HG03565 (cell line): ENCODE measurements around the gene CCDC78.

Experiments
- ATAC-seq: cut with Tn5 transposase; IDR thresholded peaks from one replicate; pipeline ENCODE4 v1.9.1; 2021; ENCODE audit warnings: mild to moderate bottlenecking, moderate library complexity; ENCODE audit not compliant: unreplicated experiment

CCDC78 gene

GRCh38 chr16:726438-727290 is at the start of gene CCDC78, which contains the start of gene HAGHL:
Gene CCDC78 (minus strand): TSS chr16:726443. CDS start chr16:726367, 76 bp downstream.
Gene HAGHL (plus strand): TSS chr16:727106. CDS start chr16:727510, 404 bp downstream.
- no peak for ATAC-seq

- no peak for ATAC-seq
Measured at GRCh38 chr16:775236-775796, 49.1 kb upstream of the CCDC78 start.

GRCh38 chr16:774086-775001 is 48.1 kb upstream of the CCDC78 start:
- no peak for ATAC-seq

- ATAC-seq, result no peak
Measured at GRCh38 chr16:772959-773358, 46.7 kb upstream of the CCDC78 start.

GRCh38 chr16:770411-770810 is 44.2 kb upstream of the CCDC78 start:
- ATAC-seq, result no peak

GRCh38 chr16:769934-770333 is 43.7 kb upstream of the CCDC78 start:
- ATAC-seq, result no peak

GRCh38 chr16:769184-769784 is 43.0 kb upstream of the CCDC78 start:
- no peak for ATAC-seq

- no peak for ATAC-seq
Measured at GRCh38 chr16:768428-768827, 42.2 kb upstream of the CCDC78 start.

- no peak for ATAC-seq
Measured at GRCh38 chr16:767743-768235, 41.5 kb upstream of the CCDC78 start.

GRCh38 chr16:766820-767640 is 40.8 kb upstream of the CCDC78 start:
- ATAC-seq, result no peak

- ATAC-seq, result no peak
Measured at GRCh38 chr16:766008-766819, 40.0 kb upstream of the CCDC78 start.

GRCh38 chr16:765488-765865 is 39.2 kb upstream of the CCDC78 start:
- no peak for ATAC-seq

GRCh38 chr16:764848-765487 is 38.7 kb upstream of the CCDC78 start:
- no peak for ATAC-seq

- ATAC-seq, result no peak
Measured at GRCh38 chr16:764184-764750, 38.0 kb upstream of the CCDC78 start.

- ATAC-seq, result no peak
Measured at GRCh38 chr16:763369-764183, 37.3 kb upstream of the CCDC78 start.

- no peak for ATAC-seq
Measured at GRCh38 chr16:762595-763268, 36.5 kb upstream of the CCDC78 start.
